HG02884 (cell line): ENCODE measurements around the gene ITGA2B.
"Not testable (repeated sequence)": the region's sequence is repeated elsewhere in the genome, so short reads cannot be mapped to it uniquely, and the experiment has no call there.

Experiments
- ATAC-seq: cut with Tn5 transposase; IDR thresholded peaks from one replicate; pipeline ENCODE4 v1.9.1; 2021; ENCODE audit warnings: mild to moderate bottlenecking, moderate library complexity; ENCODE audit not compliant: unreplicated experiment

The ITGA2B gene

GRCh38 chr17:44394112-44394511, 4.7 kb upstream of the ITGA2B start:
- ATAC-seq: not testable (repeated sequence)

GRCh38 chr17:44390250-44390870, 911 bp upstream of the ITGA2B start:
- no peak for ATAC-seq

GRCh38 chr17:44389723-44390202, 314 bp upstream of the ITGA2B start:
- no peak for ATAC-seq

- no peak for ATAC-seq
Observed at GRCh38 chr17:44387804-44388203, 1.6 kb downstream of the ITGA2B start.

GRCh38 chr17:44386182-44386525, 3.3 kb downstream of the ITGA2B start:
- no peak for ATAC-seq

GRCh38 chr17:44385287-44386181, 3.9 kb downstream of the ITGA2B start:
- no peak for ATAC-seq

- ATAC-seq: no peak
Observed at GRCh38 chr17:44384823-44385286, 4.6 kb downstream of the ITGA2B start.

GRCh38 chr17:44384281-44384822, 5.1 kb downstream of the ITGA2B start:
- ATAC-seq: no peak

- ATAC-seq: no peak
Observed at GRCh38 chr17:44383861-44384260, 5.6 kb downstream of the ITGA2B start.

GRCh38 chr17:44383363-44383762, 6.1 kb downstream of the ITGA2B start:
- no peak for ATAC-seq

- ATAC-seq: no peak
Observed at GRCh38 chr17:44382917-44383316, 6.5 kb downstream of the ITGA2B start.

- no peak for ATAC-seq
Observed at GRCh38 chr17:44381810-44382305, 7.6 kb downstream of the ITGA2B start.

GRCh38 chr17:44380767-44381166, 8.7 kb downstream of the ITGA2B start:
- no peak for ATAC-seq

- no peak for ATAC-seq
Observed at GRCh38 chr17:44379887-44380286, 9.6 kb downstream of the ITGA2B start.

- ATAC-seq: no peak
Observed at GRCh38 chr17:44378171-44378705, 11.2 kb downstream of the ITGA2B start.

GRCh38 chr17:44376779-44377178, 12.7 kb downstream of the ITGA2B start:
- ATAC-seq: no peak

GRCh38 chr17:44376124-44376523, 13.3 kb downstream of the ITGA2B start:
- no peak for ATAC-seq

GRCh38 chr17:44375196-44376017, 14.0 kb downstream of the ITGA2B start:
- ATAC-seq: no peak

- no peak for ATAC-seq
Observed at GRCh38 chr17:44374306-44375195, 14.9 kb downstream of the ITGA2B start.

GRCh38 chr17:44372036-44372435, 17.4 kb downstream of the ITGA2B start:
- no peak for ATAC-seq
